HepG2 (cell line): ENCODE data around the gene TLCD1. TPM values are rescaled to one million over a fixed set of nuclear protein-coding genes. Genes with fewer than 3 reads are reported as not detected.

Source experiments
- CBX5 ChIP-seq: sonication (generic); formaldehyde crosslinking; IDR thresholded peaks from 2 replicates; pipeline ENCODE4 v1.4.0; 2020; ENCODE audit warnings: missing genetic modification reagents, borderline replicate concordance
- EP300 ChIP-seq, 3 experiments: sonication (generic) in 1 of 3; formaldehyde crosslinking in 1 of 3; IDR thresholded peaks; 2 replicates each; pipeline versions ENCODE4 v1.5.1 to v1.6.1; 2011 to 2020; ENCODE audit warnings: low read depth in 2 of 3, low read length in 2 of 3, borderline replicate concordance in 1 of 3, improper control_type of control experiment in 1 of 3, mild to moderate bottlenecking in 1 of 3, missing genetic modification reagents in 1 of 3, moderate library complexity in 1 of 3
- JARID2 ChIP-seq: sonication (generic); formaldehyde crosslinking; IDR thresholded peaks from 2 replicates; pipeline ENCODE4 v1.8.1; 2023; ENCODE audit warnings: missing genetic modification reagents, inconsistent platforms; ENCODE audit not compliant: insufficient replicate concordance
- PHF21A ChIP-seq: sonication (generic); formaldehyde crosslinking; IDR thresholded peaks from 2 replicates; pipeline ENCODE4 v1.5.0; 2020; ENCODE audit warnings: mild to moderate bottlenecking, missing genetic modification reagents
- SNAI1 ChIP-seq: sonication (generic); formaldehyde crosslinking; IDR thresholded peaks from 2 replicates; pipeline ENCODE4 v1.5.0; 2020; ENCODE audit warnings: mild to moderate bottlenecking, missing genetic modification reagents, borderline replicate concordance
- USF2 ChIP-seq, 2 experiments: sonication (generic) in 1 of 2; formaldehyde crosslinking in 1 of 2; IDR thresholded peaks; 2 replicates each; pipeline versions ENCODE4 v1.5.1 to v1.6.1; 2011 to 2020; ENCODE audit warnings: borderline replicate concordance in 1 of 2, low read depth in 1 of 2, low read length in 1 of 2, mild to moderate bottlenecking in 1 of 2, missing genetic modification reagents in 1 of 2, moderate library complexity in 1 of 2
- ZBTB49 ChIP-seq: sonication (generic); formaldehyde crosslinking; IDR thresholded peaks from 2 replicates; pipeline ENCODE4 v1.4.0; 2020; ENCODE audit warnings: missing genetic modification reagents, borderline replicate concordance
- ZKSCAN8 ChIP-seq: IDR thresholded peaks from 2 replicates; pipeline ENCODE4 v1.6.1; 2016; ENCODE audit warnings: borderline replicate concordance, missing genetic modification reagents, missing compliant biosample characterization
- polyA plus RNA-seq, 8 experiments: library from polyadenylated mRNA; depleted of rRNA in 3 of 8; stranded (reverse) in 7 of 8; unstranded in 1 of 8; fragments of >200 nt; fragmentation: Illumina TruSeq in 4 of 8; extraction: Trizol in 4 of 8; gene quantifications; 2 replicates each; pipeline versions ENCODE4 v1.2.1 to v1.2.3, GENCODE V29; 2011 to 2016; ENCODE audit warnings: low read depth in 4 of 8, missing spikeins in 1 of 8, mixed read lengths in 1 of 8; ENCODE audit not compliant: insufficient read depth in 1 of 8
- total RNA-seq, 5 experiments: library from RNA; depleted of rRNA; stranded (reverse); fragments of >200 nt; fragmentation: Illumina TruSeq; extraction: Trizol; gene quantifications; 2 replicates each; pipeline ENCODE4 v1.2.3, GENCODE V29; 2016; ENCODE audit warnings: low read depth in 1 of 5
- TF ChIP-seq, protein P1 (sequence below): sonication (generic); formaldehyde crosslinking; IDR thresholded peaks from 2 replicates; pipeline ENCODE4 v1.8.0; 2022; ENCODE audit warnings: missing genetic modification reagents, mild to moderate bottlenecking, moderate library complexity, borderline replicate concordance
- TF ChIP-seq, protein P2 (sequence below): sonication (generic); formaldehyde crosslinking; IDR thresholded peaks from one replicate; pipeline ENCODE4 v1.5.1; 2020; ENCODE audit warnings: mild to moderate bottlenecking, missing genetic modification reagents; ENCODE audit errors: not compliant biosample characterization

TLCD1 gene
- total and polyA plus RNA-seq, 2 of the 13 experiments (the other 11 are each of a cell fraction or from before 2014, with no cell fraction given) = 14.9 to 19.6 TPM

GRCh38 chr17:28702026-28702751 is 23.8 kb downstream of the TLCD1 start (continued):
- TF ChIP-seq, protein P1, sequence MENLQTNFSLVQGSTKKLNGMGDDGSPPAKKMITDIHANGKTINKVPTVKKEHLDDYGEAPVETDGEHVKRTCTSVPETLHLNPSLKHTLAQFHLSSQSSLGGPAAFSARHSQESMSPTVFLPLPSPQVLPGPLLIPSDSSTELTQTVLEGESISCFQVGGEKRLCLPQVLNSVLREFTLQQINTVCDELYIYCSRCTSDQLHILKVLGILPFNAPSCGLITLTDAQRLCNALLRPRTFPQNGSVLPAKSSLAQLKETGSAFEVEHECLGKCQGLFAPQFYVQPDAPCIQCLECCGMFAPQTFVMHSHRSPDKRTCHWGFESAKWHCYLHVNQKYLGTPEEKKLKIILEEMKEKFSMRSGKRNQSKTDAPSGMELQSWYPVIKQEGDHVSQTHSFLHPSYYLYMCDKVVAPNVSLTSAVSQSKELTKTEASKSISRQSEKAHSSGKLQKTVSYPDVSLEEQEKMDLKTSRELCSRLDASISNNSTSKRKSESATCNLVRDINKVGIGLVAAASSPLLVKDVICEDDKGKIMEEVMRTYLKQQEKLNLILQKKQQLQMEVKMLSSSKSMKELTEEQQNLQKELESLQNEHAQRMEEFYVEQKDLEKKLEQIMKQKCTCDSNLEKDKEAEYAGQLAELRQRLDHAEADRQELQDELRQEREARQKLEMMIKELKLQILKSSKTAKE = no peak
- no peak for TF ChIP-seq SNAI1 (CRISPR knock-in tag)
- no peak for TF ChIP-seq ZKSCAN8 (CRISPR knock-in tag)
- peak in 1 of 2 experiments; percentile 47; a peak in 1 of 4 replicates for TF ChIP-seq EP300 (IDR thresholded peaks at IDR 0.05; ENCODE audit: low read depth in 2 of 2, low read length in 2 of 2)
- TF ChIP-seq EP300 (CRISPR knock-in tag; IDR thresholded peaks at IDR 0.05; ENCODE audit: borderline replicate concordance) = no peak
- no peak for TF ChIP-seq JARID2 (CRISPR knock-in tag)
- no peak for TF ChIP-seq CBX5 (CRISPR knock-in tag)
- TF ChIP-seq, protein P2, sequence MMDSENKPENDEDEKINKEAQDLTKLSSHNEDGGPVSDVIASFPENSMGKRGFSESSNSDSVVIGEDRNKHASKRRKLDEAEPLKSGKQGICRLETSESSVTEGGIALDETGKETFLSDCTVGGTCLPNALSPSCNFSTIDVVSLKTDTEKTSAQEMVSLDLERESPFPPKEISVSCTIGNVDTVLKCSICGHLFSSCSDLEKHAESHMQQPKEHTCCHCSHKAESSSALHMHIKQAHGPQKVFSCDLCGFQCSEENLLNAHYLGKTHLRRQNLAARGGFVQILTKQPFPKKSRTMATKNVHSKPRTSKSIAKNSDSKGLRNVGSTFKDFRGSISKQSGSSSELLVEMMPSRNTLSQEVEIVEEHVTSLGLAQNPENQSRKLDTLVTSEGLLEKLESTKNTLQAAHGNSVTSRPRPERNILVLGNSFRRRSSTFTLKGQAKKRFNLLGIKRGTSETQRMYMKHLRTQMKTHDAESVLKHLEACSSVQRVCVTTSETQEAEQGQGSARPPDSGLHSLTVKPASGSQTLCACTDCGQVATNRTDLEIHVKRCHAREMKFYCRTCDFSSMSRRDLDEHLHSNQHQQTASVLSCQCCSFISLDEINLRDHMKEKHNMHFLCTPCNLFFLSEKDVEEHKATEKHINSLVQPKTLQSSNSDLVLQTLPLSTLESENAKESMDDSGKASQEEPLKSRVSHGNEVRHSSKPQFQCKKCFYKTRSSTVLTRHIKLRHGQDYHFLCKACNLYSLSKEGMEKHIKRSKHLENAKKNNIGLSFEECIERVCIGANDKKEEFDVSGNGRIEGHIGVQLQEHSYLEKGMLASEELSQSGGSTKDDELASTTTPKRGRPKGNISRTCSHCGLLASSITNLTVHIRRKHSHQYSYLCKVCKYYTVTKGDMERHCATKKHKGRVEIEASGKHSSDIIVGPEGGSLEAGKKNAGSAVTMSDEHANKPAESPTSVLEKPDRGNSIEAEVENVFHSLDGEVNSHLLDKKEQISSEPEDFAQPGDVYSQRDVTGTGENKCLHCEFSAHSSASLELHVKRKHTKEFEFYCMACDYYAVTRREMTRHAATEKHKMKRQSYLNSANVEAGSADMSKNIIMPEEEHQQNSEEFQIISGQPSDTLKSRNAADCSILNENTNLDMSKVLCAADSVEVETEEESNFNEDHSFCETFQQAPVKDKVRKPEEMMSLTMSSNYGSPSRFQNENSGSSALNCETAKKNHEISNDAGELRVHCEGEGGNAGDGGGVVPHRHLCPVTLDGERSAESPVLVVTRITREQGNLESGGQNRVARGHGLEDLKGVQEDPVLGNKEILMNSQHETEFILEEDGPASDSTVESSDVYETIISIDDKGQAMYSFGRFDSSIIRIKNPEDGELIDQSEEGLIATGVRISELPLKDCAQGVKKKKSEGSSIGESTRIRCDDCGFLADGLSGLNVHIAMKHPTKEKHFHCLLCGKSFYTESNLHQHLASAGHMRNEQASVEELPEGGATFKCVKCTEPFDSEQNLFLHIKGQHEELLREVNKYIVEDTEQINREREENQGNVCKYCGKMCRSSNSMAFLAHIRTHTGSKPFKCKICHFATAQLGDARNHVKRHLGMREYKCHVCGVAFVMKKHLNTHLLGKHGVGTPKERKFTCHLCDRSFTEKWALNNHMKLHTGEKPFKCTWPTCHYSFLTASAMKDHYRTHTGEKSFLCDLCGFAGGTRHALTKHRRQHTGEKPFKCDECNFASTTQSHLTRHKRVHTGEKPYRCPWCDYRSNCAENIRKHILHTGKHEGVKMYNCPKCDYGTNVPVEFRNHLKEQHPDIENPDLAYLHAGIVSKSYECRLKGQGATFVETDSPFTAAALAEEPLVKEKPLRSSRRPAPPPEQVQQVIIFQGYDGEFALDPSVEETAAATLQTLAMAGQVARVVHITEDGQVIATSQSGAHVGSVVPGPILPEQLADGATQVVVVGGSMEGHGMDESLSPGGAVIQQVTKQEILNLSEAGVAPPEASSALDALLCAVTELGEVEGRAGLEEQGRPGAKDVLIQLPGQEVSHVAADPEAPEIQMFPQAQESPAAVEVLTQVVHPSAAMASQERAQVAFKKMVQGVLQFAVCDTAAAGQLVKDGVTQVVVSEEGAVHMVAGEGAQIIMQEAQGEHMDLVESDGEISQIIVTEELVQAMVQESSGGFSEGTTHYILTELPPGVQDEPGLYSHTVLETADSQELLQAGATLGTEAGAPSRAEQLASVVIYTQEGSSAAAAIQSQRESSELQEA = no peak
- no peak for TF ChIP-seq ZBTB49 (CRISPR knock-in tag)
- TF ChIP-seq USF2 (IDR thresholded peaks at IDR 0.05; ENCODE audit: low read depth, low read length) = peak; percentile 4; the same call in 1 of the 2 replicates
- no peak for TF ChIP-seq USF2 (CRISPR knock-in tag; IDR thresholded peaks at IDR 0.05; ENCODE audit: borderline replicate concordance)
- peak; percentile 20; the same call in 1 of the 2 replicates for TF ChIP-seq PHF21A
